Central memory CD8-positive, alpha-beta T cell (primary cell): ENCODE results near the gene PLK4.
"Not testable (repeated sequence)": the region's sequence is repeated elsewhere in the genome, so short reads cannot be mapped to it uniquely, and the experiment has no call there.

Source experiments
- ATAC-seq: fragments of 150-1000 bp; cut with Tn5 transposase; replicated peaks from 2 replicates; pipeline ENCODE4 v1.10.0; 2022; ENCODE audit warnings: mild to moderate bottlenecking, moderate FRiP score, moderate number of reproducible peaks; ENCODE audit not compliant: poor library complexity, severe bottlenecking; ENCODE audit errors: extremely low read depth
- DNase-seq, 2 donors: peaks; one replicate each; pipeline ENCODE4 v3.0.0; 2021; ENCODE audit warnings: low spot score in 2 of 2
- H3K27ac Mint-ChIP-seq: one replicate; pipeline ENCODE4 v1.8.0; 2022; ENCODE audit warnings: low read depth, mild to moderate bottlenecking, moderate library complexity, mixed read lengths
- H3K27me3 Mint-ChIP-seq: one replicate; pipeline ENCODE4 v1.8.0; 2022; ENCODE audit warnings: mixed read lengths
- H3K36me3 Mint-ChIP-seq: one replicate; pipeline ENCODE4 v1.8.0; 2022; ENCODE audit warnings: mild to moderate bottlenecking, moderate library complexity, mixed read lengths; ENCODE audit not compliant: insufficient read depth
- H3K4me1 Mint-ChIP-seq: one replicate; pipeline ENCODE4 v1.8.0; 2022; ENCODE audit warnings: mixed read lengths
- H3K4me3 Mint-ChIP-seq: one replicate; pipeline ENCODE4 v1.8.0; 2022; ENCODE audit warnings: mild to moderate bottlenecking, moderate library complexity, mixed read lengths
- H3K9me3 Mint-ChIP-seq: one replicate; pipeline ENCODE4 v1.8.0; 2022; ENCODE audit warnings: mixed read lengths

The PLK4 gene

DNA sequence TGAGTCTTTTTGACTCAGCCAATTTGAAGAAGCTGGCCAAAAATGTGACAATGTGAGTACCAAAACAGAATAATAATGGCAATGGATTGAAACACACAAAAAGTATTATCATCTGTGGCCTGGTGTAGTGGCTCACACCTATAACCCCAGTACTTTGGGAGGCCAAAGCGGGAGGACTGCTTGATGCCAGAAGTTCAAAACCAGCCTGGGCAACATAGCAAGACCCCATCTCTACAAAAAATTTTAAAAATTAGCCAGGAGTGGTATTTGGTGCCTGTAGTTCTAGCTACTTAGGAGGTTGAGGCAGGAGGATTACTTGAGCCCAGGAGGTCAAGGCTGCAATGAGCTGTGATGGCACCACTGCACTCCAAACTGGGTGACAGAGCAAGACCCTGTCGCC is 41.5 kb downstream of the PLK4 start:
- no peak for DNase-seq
- Mint-ChIP-seq H3K36me3 (peaks cover 34% of the 10 kb centered on the region), H3K27me3 (no peaks in the 10 kb centered on the region), H3K4me3 (no peak overlapping the region), H3K9me3 (no peaks in the 10 kb centered on the region), H3K4me1 (peaks cover 6% of the 10 kb centered on the region), H3K27ac (no peak overlapping the region)
- ATAC-seq = no peak

DNA sequence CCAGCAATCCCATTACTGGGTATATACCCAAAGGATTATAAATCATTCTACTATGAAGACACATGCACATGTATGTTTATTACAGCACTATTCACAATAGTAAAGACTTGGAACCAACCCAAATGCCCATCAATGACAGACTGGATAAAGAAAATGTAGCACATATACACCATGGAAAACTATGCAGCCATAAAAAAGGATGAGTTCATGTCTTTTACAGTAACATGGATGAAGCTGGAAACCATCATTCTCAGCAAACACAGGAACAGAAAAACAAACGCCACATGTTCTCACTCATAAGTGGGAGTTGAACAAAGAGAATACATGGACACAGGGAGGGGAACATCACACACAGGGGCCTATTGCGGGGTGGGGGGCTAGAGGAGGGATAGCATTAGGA is 45.0 kb downstream of the PLK4 start:
- not testable (repeated sequence) for H3K4me1 Mint-ChIP-seq, H3K27ac Mint-ChIP-seq, H3K4me3 Mint-ChIP-seq, ATAC-seq, H3K9me3 Mint-ChIP-seq, DNase-seq, H3K27me3 Mint-ChIP-seq
- peaks cover 35% of the 10 kb centered on the region for H3K36me3 Mint-ChIP-seq

DNA sequence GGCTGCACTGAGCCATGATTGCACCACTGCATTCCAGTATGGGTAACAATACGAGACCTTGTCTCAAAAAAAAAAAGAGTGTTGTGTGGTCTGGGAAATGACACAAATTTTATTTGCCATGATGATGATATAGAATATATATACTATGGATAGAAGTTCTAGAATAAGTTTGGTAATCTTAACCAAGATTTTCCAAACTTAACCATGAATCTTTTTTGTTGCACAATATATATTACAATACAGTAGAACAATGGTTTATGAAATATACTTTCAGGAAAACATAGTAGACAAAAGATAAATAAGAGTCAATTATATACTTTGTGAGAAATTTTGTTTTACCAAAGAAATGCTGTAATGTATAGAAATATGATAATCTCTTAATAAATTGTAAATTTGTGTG is 49.5 kb downstream of the PLK4 start:
- H3K27me3 Mint-ChIP-seq = no peaks in the 10 kb centered on the region
- no peaks in the 10 kb centered on the region for H3K9me3 Mint-ChIP-seq
- ATAC-seq (no peak), DNase-seq (no peak)
- H3K4me1 Mint-ChIP-seq = no peaks in the 10 kb centered on the region
- no peak overlapping the region for H3K27ac Mint-ChIP-seq
- H3K4me3 Mint-ChIP-seq = no peak overlapping the region
- peaks cover 28% of the 10 kb centered on the region for H3K36me3 Mint-ChIP-seq

DNA sequence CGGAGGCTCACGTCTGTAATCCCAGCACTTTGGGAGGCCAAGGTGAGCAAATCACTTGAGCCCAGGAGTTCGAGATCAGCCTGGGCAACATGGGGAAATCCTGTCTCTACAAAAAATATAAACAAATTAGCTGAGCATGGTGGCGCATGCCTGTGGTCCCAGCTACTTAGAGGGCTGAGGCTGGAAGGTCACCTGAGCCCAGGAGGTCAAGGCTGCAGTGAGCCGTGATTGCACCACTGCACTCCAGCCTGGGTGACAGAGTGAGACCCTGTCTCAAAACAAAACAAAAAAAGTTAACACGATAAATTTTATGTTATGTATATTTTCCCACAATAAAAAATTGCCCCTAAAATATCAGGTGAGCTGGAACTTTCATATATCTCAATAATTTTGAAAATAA is 51.1 kb downstream of the PLK4 start:
- not testable (repeated sequence) for H3K9me3 Mint-ChIP-seq, H3K27ac Mint-ChIP-seq, DNase-seq, ATAC-seq, H3K27me3 Mint-ChIP-seq, H3K4me3 Mint-ChIP-seq, H3K4me1 Mint-ChIP-seq
- H3K36me3 Mint-ChIP-seq = peaks cover 20% of the 10 kb centered on the region

DNA sequence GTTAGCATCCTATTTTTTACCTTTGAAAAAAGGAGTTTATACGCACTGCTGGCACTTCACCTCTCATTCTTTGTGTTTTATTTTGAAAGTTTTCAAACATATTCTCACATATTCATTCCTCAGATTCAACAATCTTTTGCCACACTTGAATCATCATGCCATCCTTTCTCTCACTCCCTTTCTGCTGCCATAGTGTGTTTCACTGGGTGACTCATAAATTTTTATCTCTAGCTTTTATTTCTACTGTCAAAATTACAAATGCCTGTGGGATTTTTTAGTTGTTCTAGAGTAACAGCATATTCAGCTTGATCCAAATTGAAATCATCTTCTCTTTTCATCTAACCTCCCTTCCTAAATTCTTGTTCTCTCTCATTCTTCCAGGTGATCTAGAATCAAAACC is 56.3 kb downstream of the PLK4 start:
- H3K36me3 Mint-ChIP-seq = peaks cover 15% of the 10 kb centered on the region
- H3K9me3 Mint-ChIP-seq = no peaks in the 10 kb centered on the region
- H3K27ac Mint-ChIP-seq = peak overlapping the region; percentile 22
- DNase-seq (no peak), ATAC-seq (no peak)
- no peaks in the 10 kb centered on the region for H3K27me3 Mint-ChIP-seq
- H3K4me1 Mint-ChIP-seq = no peaks in the 10 kb centered on the region
- H3K4me3 Mint-ChIP-seq = no peak overlapping the region
